NCI-H2227 (cell line): ENCODE measurements around the gene DACT3.

ENCODE experiments used
- DNase-seq: peaks from one replicate; lab custom pipeline; 2025; ENCODE audit not compliant: unreplicated experiment; lab: John Stamatoyannopoulos, UW

The DACT3 gene

GRCh38 chr19:46614114-46614722 lies 46.8 kb downstream of the DACT3 start:
- peak; percentile 83 for DNase-seq

- DNase-seq, result no peak
Observed at GRCh38 chr19:46613525-46613924, 47.5 kb downstream of the DACT3 start.

GRCh38 chr19:46611776-46612175 lies 49.2 kb downstream of the DACT3 start:
- DNase-seq, result no peak

- no peak for DNase-seq
Observed at GRCh38 chr19:46610851-46611770, 49.9 kb downstream of the DACT3 start.

- DNase-seq, result no peak
Observed at GRCh38 chr19:46610413-46610775, 50.6 kb downstream of the DACT3 start.

- no peak for DNase-seq
Observed at GRCh38 chr19:46609511-46610412, 51.2 kb downstream of the DACT3 start.

GRCh38 chr19:46608581-46609345 lies 52.2 kb downstream of the DACT3 start:
- no peak for DNase-seq

- DNase-seq, result no peak
Observed at GRCh38 chr19:46608178-46608577, 52.8 kb downstream of the DACT3 start.

GRCh38 chr19:46607448-46607841 lies 53.5 kb downstream of the DACT3 start:
- DNase-seq, result no peak

GRCh38 chr19:46606681-46607447 lies 54.1 kb downstream of the DACT3 start:
- no peak for DNase-seq

- no peak for DNase-seq
Observed at GRCh38 chr19:46606019-46606418, 55.0 kb downstream of the DACT3 start.

- DNase-seq, result no peak
Observed at GRCh38 chr19:46605356-46605821, 55.6 kb downstream of the DACT3 start.

- no peak for DNase-seq
Observed at GRCh38 chr19:46604781-46605355, 56.1 kb downstream of the DACT3 start.

GRCh38 chr19:46603752-46604231 lies 57.2 kb downstream of the DACT3 start:
- no peak for DNase-seq

GRCh38 chr19:46603195-46603637 lies 57.8 kb downstream of the DACT3 start:
- no peak for DNase-seq

GRCh38 chr19:46602392-46603194 lies 58.4 kb downstream of the DACT3 start:
- DNase-seq, result no peak

GRCh38 chr19:46601318-46602224 lies 59.4 kb downstream of the DACT3 start, which contains the start of gene CALM3:
Gene CALM3, plus strand, starts transcription at chr19:46601330. Its CDS starts 105 bp downstream, at chr19:46601435.
- DNase-seq, result no peak
